Thymus (tissue), 11 donors: Measurements from ENCODE around the gene C21orf58. TPM values are rescaled to one million over a fixed set of nuclear protein-coding genes. Genes with fewer than 3 reads are reported as not detected.

ENCODE experiments used
- DNase-seq, 9 donors: peaks; one replicate each; pipeline ENCODE4 v3.0.0-alpha.2; 2013; ENCODE audit warnings: low spot score in 9 of 9, low read depth in 6 of 9, missing footprints in 1 of 9
- H3K27ac ChIP-seq, 2 donors: one replicate each; pipeline ENCODE4 v1.5.1; 2013; ENCODE audit warnings: control low read depth in 1 of 2, low read depth in 1 of 2, low read length in 1 of 2, mild to moderate bottlenecking in 1 of 2, moderate library complexity in 1 of 2
- H3K27me3 ChIP-seq, 2 donors: one replicate each; pipeline ENCODE4 v1.5.1; 2013; ENCODE audit warnings: low read length in 1 of 2; ENCODE audit not compliant: control insufficient read depth in 2 of 2, insufficient read depth in 1 of 2
- H3K36me3 ChIP-seq, 2 donors: one replicate each; pipeline ENCODE4 v1.5.1; 2013; ENCODE audit warnings: low read length in 1 of 2, mild to moderate bottlenecking in 1 of 2, moderate library complexity in 1 of 2; ENCODE audit not compliant: control insufficient read depth in 2 of 2, insufficient read depth in 2 of 2
- H3K4me1 ChIP-seq, 2 donors: one replicate each; pipeline ENCODE4 v1.5.1; 2013; ENCODE audit warnings: low read length in 2 of 2; ENCODE audit not compliant: control insufficient read depth in 2 of 2, insufficient read depth in 2 of 2
- H3K4me3 ChIP-seq, 2 donors: one replicate each; pipeline ENCODE4 v1.5.1; 2013; ENCODE audit warnings: low read length in 2 of 2, control low read depth in 1 of 2, mild to moderate bottlenecking in 1 of 2
- H3K9me3 ChIP-seq, 2 donors: one replicate each; pipeline ENCODE4 v1.5.1; 2013; ENCODE audit warnings: low read length in 1 of 2, mild to moderate bottlenecking in 1 of 2; ENCODE audit not compliant: control insufficient read depth in 2 of 2, insufficient read depth in 1 of 2
- WGBS: extraction: QIAGEN DNeasy Blood & Tissue Kit; methylation state at CpG from one replicate; pipeline ENCODE4 v1.1.7; 2013; 5-methylcytosine and 5-hydroxymethylcytosine counted together
- polyA plus RNA-seq: library from polyadenylated mRNA; stranded (reverse); fragments of 200-250 nt; gene quantifications from one replicate; pipeline ENCODE4 v1.2.3, GENCODE V29; 2013
- total RNA-seq: library from RNA; stranded (reverse); fragments of 120-200 nt; gene quantifications from one replicate; pipeline ENCODE4 v1.2.4, GENCODE V29; 2013
- donor health status: healthy.

C21orf58 gene
- total and polyA plus RNA-seq, 2 donors, result 3.4 to 7.3 TPM

DNA sequence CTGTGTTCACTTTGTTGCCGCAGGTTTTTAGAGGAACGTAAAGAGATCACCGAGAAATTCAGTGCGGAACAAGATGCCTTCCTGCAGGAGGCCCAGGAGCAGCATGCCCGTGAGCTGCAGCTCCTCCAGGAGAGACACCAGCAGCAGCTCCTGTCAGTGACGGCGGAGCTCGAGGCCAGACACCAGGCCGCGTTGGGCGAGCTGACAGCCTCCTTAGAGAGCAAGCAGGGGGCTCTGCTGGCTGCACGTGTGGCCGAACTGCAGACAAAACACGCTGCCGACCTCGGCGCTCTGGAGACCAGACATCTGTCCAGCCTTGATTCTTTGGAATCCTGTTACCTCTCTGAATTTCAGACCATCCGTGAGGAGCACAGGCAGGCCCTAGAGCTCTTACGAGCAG lies 42.9 kb upstream of the C21orf58 start:
- no peak for DNase-seq
- 96% methylated on average over 19 of the region's 19 CpGs for WGBS
- no peak overlapping the region for H3K27ac ChIP-seq
- no peaks in the 10 kb centered on the region for H3K27me3 ChIP-seq
- no peak overlapping the region for H3K4me3 ChIP-seq
- no peaks in the 10 kb centered on the region for H3K9me3 ChIP-seq
- peaks cover 7 to 30% of the 10 kb centered on the region in 2 donors for H3K4me1 ChIP-seq
- peaks cover 46 to 69% of the 10 kb centered on the region in 2 donors for H3K36me3 ChIP-seq

DNA sequence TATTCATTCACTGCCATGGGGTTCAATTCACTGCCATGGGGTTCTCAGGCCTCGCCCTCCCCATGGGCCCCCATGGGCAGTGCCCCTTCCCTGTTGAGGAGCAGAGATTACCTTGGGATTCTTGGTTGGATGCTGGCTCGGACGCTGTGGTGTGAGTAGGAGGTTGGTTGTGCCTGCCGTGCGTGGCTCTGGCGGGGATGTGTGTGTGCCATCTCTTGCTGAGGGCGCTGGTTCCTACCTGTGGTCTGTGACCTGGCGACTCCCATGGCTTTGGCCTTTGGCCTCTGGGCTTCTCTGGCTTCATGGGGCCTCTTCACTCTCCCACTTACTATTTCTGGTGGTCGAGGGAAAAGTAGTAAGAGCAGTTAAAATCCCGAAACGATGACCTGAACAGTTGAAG lies 42.4 kb upstream of the C21orf58 start:
- no peak for DNase-seq
- Histone ChIP-seq H3K36me3 (peaks cover 49 to 70% of the 10 kb centered on the region in 2 donors), H3K4me3 (no peak overlapping the region), H3K27me3 (no peaks in the 10 kb centered on the region), H3K27ac (no peak overlapping the region), H3K9me3 (no peaks in the 10 kb centered on the region), H3K4me1 (peaks cover 7 to 30% of the 10 kb centered on the region in 2 donors)
- WGBS, result 98% methylated on average over 11 of the region's 11 CpGs

DNA sequence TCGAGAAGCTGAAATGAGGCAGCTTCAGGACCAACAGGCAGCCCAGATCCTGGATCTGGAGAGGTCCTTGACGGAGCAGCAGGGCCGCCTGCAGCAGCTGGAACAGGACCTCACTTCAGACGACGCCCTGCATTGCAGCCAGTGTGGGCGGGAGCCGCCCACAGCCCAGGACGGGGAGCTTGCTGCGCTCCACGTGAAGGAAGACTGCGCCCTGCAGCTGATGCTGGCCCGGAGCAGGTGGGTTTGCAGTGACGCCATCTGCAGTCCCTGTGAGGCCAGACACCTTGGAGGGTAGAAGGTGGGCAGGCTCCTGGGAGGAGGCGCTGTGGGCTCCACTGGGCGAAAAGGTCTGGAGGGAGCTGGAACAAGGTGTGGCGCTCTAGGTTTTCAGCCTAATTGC lies 40.0 kb upstream of the C21orf58 start:
- Histone ChIP-seq H3K27ac (no peak overlapping the region), H3K9me3 (no peaks in the 10 kb centered on the region), H3K4me3 (no peak overlapping the region), H3K4me1 (peaks cover 7 to 17% of the 10 kb centered on the region in 2 donors), H3K36me3 (peaks cover 57 to 69% of the 10 kb centered on the region in 2 donors), H3K27me3 (no peaks in the 10 kb centered on the region)
- 98% methylated on average over 16 of the region's 16 CpGs for WGBS
- no peak for DNase-seq

DNA sequence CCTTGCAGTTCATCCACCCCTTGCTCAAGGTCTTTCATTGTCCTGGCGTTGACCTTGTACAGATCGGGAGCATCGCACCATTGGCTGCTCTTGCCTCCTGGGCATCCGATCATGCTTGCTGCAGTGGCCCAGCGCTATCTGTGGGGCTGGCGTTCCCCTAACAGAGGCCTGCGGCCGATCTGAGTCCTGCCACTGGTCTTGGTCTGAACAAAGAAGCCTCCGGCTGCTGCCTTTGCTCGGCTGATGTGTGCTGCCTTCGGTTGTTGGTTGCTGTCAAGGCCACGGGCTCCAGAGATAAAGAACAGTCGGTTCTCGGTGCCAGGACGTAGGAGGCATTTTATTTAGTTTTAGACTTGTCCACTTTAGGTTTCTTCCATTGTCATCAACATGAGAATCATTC lies 39.3 kb upstream of the C21orf58 start:
- Histone ChIP-seq H3K36me3 (peaks cover 61 to 74% of the 10 kb centered on the region in 2 donors), H3K27me3 (no peaks in the 10 kb centered on the region), H3K4me1 (peaks cover 7 to 13% of the 10 kb centered on the region in 2 donors), H3K4me3 (no peak overlapping the region), H3K9me3 (no peaks in the 10 kb centered on the region), H3K27ac (no peak overlapping the region)
- no peak for DNase-seq
- 95% methylated on average over 15 of the region's 15 CpGs for WGBS

DNA sequence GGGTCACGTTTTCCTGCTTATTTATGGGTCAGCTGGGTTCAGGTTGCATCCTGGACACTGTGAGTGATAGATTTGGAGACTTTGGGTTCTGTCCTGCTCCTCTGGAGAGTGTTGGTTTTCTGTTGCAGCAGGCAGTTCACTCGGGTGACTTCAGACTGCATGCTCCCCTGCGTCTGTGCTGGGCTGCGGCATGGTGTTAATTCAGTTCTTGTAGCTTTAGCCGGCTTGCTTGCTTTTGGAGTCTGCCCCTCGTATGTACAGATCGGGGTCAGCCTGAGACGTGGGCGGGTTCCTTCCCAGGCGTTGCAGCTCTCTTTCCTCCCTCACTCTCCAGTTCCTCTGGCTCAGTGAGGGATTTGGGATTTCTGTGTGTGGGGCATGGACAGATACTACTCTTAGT lies 38.3 kb upstream of the C21orf58 start:
- Histone ChIP-seq H3K36me3 (peaks cover 68 to 74% of the 10 kb centered on the region in 2 donors), H3K9me3 (no peaks in the 10 kb centered on the region), H3K4me1 (peaks cover 7 to 13% of the 10 kb centered on the region in 2 donors), H3K27ac (peak overlapping the region in 1 of 2 donors; percentile 30), H3K4me3 (no peak overlapping the region), H3K27me3 (no peaks in the 10 kb centered on the region)
- DNase-seq, result no peak
- WGBS, result 92% methylated on average over 10 of the region's 10 CpGs

DNA sequence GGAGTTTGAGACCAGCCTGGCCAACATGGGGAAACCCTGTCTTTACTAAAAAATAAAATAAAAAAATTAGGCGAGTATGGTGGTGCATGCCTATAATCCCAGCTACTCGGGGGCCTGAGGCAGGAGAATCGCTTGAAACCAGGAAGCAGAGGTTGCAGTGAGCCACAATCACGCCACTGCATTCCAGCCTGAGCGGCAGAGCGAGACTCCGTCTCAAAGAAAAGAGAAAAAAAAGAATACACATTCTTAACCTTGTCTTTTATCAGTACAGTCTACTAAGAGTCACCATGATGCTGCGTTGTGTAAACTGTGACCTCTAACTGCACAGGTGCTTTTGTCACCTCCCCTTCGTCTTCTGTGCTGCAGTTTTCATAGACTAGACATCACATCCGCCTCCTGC lies 37.5 kb upstream of the C21orf58 start:
- Histone ChIP-seq H3K9me3 (no peaks in the 10 kb centered on the region), H3K36me3 (peaks cover 68 to 74% of the 10 kb centered on the region in 2 donors), H3K4me1 (peaks cover 7 to 13% of the 10 kb centered on the region in 2 donors), H3K27ac (peak overlapping the region in 1 of 2 donors; percentile 18), H3K27me3 (no peaks in the 10 kb centered on the region), H3K4me3 (no peak overlapping the region)
- whole genome bisulfite sequencing, result 98% methylated on average over 10 of the region's 10 CpGs
- DNase-seq, result no peak

DNA sequence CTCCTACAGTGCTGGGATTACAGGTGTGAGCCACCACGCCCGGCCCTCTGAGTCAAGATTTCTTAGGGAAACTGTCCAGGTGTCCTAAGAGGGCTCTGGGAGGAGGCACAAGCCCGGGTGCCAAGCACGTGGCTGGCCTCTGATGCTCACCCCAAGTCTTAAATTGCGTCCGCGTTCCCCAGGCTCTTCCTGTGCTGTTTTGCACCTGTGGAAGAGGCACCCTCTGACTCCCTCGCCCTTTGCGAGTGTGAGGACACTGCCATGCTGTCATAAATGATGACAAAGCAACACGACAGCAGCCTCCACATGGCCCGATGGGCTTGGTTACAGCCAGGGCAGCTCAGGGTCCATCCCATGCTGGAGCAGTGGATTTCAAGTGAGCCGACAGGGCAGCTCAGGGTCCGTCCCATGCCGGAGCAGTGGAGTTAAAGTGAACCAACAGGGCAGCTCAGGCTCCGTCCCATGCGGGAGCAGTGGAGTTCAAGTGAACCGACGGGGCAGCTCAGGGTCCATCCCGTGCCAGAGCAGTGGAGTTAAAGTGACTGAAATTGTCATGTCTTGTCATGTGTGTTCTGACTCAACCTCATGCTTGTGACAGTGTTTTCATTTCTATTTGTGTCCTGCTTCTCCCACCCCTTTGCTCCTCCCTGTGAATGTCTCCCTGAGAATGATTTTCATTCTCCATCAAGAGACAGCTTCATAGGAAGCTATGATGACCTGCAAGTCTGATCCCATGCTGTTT lies 34.2 kb upstream of the C21orf58 start:
- H3K36me3 ChIP-seq, result peaks cover 70 to 77% of the 10 kb centered on the region in 2 donors
- no peaks in the 10 kb centered on the region for H3K27me3 ChIP-seq
- WGBS, result 97% methylated on average over 19 of the region's 19 CpGs
- no peaks in the 10 kb centered on the region for H3K9me3 ChIP-seq
- peaks cover 4 to 11% of the 10 kb centered on the region in 2 donors for H3K4me1 ChIP-seq
- no peak overlapping the region for H3K4me3 ChIP-seq
- H3K27ac ChIP-seq, result no peak overlapping the region
- DNase-seq, result no peak

DNA sequence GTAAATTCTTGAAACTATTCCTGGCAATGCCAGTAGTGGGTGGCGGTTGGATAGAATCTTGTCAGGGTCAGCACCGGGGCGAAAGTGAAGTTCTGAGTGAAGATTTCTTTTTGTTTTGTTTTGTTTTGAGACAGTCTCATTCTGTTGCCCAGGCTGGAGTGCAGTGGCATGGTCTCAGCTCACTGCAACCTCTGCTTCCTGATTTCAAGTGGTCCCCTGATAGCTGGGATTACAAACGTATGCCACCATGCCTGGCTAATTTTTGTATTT lies 33.6 kb upstream of the C21orf58 start:
- Histone ChIP-seq H3K36me3 (peaks cover 75 to 79% of the 10 kb centered on the region in 2 donors), H3K4me3 (no peak overlapping the region), H3K9me3 (no peaks in the 10 kb centered on the region), H3K27ac (no peak overlapping the region), H3K27me3 (no peaks in the 10 kb centered on the region), H3K4me1 (peaks cover 0 to 6% of the 10 kb centered on the region in 2 donors)
- WGBS, result 98% methylated on average over 4 of the region's 4 CpGs
- no peak for DNase-seq

DNA sequence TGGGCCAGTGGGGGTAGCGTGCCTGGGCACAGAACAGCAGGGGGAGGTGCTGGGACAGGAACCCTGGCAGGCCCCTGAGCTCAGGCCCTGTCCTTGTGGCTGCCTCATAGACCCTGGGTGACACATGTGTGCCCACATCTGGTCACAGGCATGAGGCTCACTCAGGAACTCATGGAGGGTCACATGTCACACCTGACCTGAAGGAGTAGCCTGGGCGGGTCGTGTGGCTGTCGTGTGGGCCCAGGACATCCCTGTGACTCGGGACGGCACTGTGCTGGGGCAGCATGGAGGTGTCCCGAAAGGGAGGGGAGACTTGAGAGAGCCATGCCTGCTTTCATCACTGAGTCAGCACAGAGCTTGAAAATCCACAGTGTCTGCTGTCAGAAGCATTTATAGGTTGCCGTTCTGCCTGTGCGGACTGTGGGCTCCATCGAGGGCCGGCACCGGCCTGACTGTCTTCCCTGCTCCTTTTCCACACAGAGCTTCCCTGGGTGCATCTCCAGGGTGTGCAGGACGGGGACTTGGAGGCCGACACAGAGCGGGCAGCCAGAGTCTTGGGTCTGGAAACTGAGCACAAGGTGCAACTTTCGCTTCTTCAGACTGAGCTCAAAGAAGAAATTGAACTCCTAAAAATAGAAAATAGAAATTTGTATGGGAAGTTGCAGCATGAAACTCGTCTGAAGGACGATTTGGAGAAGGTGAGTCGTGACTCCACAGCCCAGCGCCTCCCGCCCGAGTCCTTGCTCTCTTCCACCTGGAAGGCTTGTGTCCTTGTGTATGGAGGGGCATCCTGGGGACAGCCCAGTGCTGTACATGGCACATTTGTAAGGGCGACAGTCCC lies 33.0 kb upstream of the C21orf58 start:
- no peak overlapping the region for H3K4me3 ChIP-seq
- H3K4me1 ChIP-seq, result peaks cover 0 to under 1% of the 10 kb centered on the region in 2 donors
- no peaks in the 10 kb centered on the region for H3K9me3 ChIP-seq
- 94% methylated on average over 23 of the region's 23 CpGs for WGBS
- H3K36me3 ChIP-seq, result peaks cover 79 to 81% of the 10 kb centered on the region in 2 donors
- H3K27me3 ChIP-seq, result no peaks in the 10 kb centered on the region
- no peak for DNase-seq
- no peak overlapping the region for H3K27ac ChIP-seq
